ENCODE data around the gene TMEM11.
"Not testable (repeated sequence)": the region's sequence is repeated elsewhere in the genome, so short reads cannot be mapped to it uniquely, and the experiment has no call there.

The TMEM11 gene

DNA sequence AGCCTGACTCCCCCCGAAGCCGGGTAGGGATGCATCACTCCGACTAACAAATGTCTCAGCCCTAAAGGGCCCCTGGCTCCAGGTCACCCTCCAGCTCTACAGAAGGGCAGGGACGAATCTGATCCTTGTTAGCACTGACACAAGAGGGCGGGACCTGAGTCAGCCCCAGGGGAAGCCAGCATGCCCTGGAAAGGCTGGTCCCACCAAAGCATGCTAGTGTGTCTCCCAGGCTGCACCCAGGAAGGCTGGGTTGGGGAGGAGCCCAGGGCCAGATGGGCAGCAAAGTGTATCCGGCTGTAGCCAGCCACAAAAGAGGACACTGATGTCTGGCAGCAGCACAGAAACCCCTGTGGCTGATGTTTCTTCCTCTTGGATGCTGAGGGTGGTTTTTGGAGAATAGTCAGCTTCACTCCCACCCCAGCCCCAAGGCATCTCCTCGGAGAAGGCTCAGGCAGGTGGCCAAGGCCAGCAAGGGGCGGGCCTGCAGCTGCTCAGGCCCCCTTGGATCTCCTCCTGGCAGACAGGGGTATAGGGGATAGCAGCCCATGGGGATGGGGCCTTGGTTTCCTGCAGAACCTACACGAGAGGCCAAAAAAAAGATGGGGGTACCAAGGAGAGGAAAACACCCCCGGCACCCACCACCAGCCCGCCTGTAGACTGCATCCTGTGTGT is 28.2 kb upstream of the TMEM11 start:
- ATAC-seq = no peak

DNA sequence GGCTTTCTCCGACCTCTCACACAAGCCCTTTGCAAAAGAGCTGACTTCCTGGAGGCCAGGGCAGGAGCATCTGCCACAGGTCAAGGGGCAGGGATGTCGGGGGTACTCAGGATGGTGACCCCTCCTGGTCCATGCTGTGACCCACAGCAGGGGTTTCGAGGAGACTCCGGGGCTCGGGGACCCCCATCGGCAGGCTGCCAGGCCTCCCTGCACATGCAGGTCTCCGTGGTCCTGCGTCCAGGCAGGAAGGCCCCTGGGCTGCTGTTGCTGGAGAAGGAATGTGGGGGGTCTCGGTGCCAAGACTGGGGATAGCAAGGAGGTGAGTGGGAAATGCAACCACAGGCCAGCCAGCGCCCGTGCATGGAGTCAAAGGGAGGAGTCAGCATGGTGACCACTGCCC is 27.6 kb upstream of the TMEM11 start:
- no peak for ATAC-seq

DNA sequence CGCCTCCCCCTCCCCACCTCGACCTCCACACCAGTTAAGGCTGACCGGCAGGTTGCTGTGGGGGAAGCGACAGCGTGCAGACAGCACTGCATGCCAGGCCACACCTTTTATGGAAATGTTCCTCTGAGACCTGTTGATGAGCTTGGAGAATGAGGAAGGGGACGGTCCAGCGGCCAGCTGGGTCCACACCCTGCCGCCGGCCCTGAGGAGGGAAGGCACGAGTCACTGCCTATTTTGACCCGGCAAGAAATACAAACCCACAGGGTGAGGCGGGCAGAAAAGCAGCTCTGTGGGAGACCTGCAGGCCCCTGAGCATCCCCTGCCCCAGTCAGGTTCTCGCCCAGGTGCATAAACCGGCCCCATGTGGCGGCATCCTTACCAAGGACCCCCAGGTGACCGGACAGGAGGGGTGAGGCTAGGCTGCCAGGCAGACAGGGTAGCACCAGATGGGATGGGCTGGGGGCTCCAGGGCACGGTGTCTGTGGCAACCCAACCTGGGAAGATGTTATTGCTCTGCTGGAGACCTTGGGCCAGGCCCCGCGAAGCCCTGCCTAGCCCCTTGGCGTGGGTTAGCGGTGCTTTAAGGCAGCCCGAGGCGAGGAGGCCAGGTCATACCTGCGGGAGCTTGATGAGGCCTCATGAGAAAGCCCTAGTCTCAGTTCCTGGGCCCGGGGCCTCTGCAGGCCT is 26.6 kb upstream of the TMEM11 start:
- no peak for ATAC-seq

DNA sequence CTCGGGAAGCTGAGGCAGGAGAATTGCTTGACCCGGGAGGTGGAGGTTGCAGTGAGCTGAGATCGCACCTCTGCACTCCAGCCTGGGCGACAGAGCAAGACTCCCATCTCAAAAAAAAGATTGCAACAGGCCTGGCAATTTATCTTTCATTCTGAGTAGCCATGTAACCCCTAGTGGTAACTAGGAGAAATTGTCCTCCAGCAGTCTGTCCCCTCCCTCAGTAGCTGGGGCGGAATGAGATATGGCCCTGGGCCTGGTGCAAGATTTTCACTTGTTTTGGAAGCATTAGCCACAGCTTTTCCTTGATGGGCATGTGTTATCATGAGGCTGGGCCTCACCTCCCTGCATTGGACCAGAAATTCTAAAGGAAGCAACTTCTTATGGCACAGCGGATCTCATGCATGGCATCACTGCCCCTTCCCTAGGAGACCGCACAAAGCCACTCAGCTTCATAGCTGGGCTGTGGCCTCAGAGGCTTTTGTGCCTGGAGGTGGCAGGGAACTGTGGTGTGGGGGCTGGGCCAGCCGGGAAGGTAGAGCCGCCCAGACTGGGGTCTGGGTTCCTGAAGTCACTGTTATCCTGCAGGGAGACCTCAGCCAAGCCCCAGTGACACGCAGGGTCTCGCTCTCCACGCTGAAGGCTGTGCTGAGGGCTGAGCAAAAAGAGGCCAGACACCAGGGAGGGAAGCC is 25.9 kb upstream of the TMEM11 start:
- no peak for ATAC-seq

DNA sequence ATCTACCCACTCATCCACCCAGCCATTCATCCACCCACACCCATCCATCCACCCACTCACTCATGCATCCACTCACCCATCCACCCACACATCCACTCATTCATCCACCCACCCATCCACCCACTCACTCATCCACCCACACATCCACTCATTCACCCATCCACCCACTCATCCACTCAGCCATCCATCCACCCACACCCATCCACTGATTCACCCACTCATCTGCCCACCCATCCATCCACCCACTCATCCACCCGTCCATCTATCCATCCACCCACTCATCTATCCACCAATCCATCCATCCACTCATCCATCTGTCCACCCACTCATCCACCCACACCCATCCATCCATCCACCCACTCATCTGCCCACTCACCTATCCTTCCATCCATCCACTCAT is 22.0 kb upstream of the TMEM11 start:
- no peak for ATAC-seq

DNA sequence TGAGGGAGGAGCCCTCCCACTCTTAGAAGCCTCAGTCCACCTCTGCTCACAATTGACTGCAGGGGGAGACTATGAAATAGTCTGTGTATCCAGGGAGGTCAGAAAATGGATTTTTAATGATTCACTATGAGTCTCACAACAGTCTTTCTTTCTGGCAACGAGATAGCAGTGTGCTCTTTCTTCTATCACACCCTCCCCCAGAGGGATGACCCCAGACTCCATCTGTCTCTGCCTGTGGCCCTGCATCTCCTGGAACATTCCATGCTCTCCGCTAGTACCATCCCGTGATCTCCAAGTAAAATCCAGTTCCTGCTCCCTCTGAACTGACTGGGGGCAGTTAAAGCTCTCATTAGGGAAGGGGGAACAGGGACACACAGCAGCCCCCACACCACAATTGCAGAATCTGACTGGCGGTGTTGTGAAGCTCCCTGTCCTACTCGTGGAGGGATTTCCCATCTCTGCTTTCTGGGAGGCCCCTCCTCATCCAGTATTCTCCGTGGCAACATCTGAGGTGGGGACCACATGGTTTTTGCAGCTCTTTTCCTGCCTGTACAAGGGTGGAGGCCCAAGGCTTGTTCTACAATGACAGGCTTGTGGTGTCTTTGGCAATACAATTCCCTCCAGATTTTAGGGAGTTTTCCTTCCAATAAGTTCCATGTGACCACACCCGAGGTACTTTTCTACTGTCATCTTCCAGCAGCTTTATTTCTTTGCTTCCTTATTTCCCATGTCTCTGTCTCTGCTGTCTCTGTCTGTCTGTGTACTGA is 19.8 kb upstream of the TMEM11 start:
- no peak for ATAC-seq

DNA sequence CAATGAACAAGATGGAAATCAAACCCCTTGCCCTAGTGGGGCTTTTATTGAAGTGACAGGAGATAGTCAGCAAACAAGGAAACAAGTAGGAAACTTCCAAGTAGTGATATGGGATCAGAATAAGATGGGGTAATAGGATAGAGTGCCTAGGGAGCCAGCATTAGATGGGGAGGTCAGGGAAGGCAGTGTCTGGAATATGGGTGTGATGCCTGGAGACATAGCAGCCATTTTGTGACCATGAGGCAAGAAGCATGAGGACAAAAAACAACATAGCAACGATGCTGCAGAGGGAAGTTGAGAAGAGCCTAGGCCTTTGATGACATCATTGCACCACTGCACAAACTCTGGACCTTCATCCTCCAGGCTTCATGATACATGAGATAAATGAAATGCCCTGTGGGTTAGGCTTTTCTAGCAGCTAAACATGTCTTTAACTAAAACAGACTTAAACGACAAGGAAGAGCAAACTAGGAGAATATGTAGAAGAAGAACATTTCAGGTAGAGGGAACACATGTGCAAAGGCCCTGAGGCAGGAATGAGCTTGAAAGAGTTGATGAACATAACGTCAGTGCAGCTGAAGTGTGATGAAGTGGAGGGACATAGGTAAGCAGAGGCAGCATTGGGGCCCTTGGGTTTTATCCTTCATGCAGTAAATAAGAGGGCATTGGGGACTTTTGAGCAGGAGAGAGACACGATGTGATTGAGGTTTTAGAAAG is 18.2 kb upstream of the TMEM11 start:
- no peak for ATAC-seq

DNA sequence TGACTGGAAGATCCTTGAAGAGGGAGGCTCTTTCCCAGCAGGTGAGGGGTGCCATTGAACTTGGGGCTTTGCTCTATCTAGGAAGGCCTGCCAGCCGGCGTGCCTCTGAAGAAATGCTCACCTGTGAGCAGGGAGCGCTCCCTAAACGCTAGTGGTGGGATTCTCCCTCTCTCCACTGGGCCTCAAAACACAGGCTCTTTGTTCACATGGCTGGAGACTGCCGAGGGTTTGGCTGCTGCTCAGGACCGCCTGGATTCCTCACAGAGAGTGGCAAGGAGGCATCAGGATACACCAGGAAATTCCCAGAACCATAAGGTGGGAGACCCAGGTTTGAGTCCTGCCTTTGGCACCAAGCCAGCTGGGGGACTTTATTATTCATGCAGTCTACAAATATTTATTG is 17.6 kb upstream of the TMEM11 start:
- ATAC-seq = no peak

DNA sequence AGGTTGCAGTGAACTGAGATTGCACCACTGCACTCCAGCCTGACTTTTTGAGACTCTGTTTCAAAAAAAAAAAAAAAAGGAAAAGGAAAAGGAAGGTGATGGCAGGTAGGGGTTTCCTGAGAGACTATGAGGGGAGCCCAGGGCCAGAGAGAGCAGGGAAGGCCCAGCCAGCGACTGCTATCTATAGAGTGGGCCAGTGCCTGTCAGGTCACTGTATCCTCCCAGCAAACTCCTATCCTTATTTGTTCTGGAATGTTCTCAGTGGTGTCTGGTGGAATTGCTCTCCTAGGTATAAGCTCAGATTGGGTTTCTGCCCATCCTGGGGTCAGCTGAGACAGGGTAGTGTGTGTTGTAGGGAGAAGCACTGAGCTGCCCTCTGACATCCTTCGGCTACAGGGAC is 14.9 kb upstream of the TMEM11 start:
- no peak for ATAC-seq

DNA sequence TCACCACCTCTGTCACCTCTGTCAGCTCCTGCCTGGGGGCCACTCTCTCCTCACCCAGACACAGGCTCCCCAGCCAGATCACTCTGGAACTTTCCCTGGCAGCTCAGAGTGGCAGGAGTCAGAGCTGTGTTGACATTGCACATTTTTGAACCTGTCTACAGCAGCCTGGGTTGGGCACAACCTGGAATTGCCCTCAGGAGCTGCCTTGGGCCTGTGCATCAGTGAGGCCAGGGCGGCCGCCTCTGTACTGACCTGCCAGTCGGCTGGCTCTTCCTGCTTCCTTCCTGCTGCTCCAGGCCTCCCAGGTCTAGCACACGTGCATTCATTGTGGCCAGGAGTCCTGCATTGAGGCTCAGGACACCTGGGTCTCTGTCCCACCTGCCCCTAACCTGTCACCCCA is 14.2 kb upstream of the TMEM11 start:
- ATAC-seq = peak in 1 of 2 donors; percentile 13

DNA sequence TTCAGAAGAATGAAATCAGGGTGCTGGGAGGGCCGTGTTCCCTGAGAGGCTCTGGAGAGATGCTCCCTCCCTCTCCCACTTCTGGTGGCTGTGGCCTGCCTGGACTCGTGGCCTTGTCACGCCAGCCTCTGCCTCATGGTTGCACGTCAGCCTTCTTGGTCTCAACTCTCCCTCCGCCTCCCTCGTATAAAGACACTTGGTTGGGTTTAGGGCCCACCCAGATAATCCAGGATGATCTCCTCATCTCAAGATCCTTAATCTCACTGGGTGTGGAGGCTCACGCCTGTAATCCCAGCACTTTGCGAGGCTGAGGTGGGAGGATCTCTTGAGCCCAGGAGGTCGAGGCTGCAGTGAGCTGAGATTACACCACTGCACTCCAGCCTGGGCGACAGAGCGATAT is 13.3 kb upstream of the TMEM11 start:
- ATAC-seq = not testable (repeated sequence)

DNA sequence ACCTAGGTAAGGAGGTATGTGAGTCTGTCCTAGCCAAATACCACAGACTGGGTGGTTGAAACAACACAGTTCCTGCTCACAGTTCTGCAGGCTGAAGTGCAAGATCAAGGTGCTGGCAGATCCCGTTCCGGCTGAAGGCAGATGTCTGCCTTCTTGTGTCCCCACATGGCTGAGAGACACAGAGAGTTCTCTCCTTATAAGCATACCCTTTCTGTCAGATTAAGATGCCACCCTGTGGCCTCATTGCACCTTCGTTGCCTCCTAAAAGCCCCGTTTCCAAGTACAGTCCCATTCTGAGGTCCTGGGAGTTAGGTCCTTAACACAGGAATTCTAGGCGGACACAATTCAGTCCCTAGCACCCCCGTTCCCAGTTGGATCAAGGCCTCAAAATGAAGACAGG is 9.1 kb upstream of the TMEM11 start:
- no peak for ATAC-seq

DNA sequence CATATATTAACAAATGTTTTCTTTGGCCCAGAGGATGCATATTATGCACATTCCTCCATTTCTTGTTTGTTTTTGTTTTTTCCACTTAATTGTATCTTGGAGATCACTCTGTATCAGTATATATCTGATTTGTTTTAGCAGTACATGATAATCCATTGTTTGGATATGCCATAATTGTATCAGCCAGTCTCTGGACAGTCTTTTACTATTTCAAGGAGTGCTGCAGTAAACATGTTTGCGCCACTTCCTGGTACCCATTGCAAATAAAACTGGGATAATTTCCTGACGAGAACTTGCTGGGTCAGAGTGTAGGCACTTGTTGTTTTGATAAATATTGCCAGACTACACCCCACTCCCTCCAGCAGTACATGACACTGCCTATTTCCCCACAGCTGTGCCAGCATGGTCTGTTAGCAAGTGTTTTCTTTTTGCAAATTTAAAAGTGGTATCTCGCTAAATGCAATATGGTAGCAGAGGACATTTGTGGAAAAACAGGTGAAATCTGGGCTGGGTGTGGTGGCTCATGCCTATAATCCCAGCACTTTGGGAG is 4.9 kb upstream of the TMEM11 start:
- ATAC-seq = no peak

DNA sequence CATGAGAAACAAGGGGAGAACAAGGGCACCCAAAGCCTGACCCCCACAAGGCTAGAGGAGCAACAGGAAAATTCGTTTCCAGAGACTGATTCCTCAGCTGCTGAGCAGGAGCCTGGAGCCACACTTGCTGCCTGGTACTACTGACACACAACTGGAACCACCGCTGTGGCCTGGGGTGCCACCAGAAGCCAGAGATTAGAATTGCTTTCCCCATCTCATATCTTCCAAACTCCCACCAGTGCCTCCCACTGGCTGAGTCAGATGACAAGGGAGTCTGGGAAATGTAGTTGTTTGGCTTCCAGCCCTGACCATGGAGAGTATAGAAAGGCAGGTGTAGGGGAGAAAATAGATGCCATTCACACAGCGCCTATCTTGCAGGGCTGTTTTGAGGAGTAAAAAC is 4.1 kb upstream of the TMEM11 start:
- no peak for ATAC-seq

DNA sequence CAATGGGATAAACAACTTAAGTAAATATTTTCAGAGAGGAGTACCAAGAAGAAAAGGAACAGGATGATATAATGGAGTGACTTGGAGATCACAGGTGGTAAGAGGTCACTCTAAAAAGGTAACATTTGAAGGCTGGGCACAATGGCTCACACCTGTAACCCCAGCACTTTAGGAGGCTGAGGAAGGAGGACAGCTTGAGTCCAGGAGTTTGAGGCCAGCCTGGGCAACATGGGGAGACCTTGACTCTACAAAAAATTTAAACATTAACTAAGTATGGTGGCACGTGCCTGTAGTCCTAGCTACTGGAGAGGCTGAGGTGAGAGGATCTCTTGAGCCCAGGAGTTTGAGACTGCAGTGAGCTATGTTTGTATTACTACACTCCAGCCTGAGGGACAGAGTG is 3.4 kb upstream of the TMEM11 start:
- no peak for ATAC-seq

DNA sequence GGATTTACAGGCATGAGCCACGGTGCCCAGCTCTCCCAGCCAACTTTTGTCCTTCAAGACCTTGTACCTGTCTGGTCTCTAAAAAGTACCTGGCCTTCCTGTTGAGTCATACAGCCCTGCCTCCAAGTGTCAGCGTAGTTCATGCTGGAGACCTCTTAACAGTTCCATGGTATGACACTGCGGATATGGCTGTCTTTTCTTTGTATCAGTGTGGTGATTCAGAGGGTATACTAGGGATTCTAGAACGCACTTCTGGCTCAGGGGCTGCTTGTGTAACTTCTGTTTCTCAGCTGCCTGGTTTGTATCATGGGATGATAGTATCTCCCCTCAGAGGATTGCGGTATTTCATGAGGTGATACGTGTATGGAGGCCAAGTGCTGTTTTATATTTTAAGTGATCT is 2.0 kb upstream of the TMEM11 start:
- no peak for ATAC-seq

DNA sequence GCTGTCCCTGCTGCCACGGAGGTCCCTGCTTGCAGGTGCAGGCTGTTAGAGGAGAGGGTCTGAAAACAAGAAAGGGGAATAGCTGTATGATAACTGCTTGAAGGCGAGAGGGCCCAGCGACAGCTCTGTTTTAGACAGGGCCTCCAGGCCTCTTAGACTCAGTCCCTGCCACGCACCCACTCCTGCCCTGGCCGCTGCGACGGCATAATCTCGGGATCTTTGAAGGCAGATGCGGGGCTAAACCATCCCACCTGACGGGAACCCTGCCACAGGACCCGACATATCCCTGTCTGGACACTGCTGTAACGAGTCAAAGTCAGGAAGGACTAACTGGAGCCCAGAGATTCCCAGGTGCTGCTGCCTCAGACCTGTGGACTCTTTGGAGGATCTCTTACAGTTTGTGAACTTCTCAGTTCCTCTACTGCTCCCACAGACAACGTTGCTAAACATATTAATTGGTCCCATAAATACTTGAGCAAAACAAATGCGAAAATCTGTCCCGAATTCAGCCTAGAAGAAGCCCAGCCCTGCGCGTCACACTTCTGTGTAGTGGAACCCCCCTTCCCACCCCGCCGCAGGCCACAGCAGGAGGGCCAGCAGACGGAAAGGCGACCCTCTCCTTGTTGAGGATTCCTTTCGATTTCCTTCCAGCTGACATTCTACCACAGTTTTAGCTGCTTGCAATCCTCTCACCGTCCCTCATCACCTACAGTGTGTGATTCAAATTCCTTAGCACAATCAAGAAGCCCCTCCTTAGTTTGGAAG is 998 bp upstream of the TMEM11 start:
- ATAC-seq = no peak

DNA sequence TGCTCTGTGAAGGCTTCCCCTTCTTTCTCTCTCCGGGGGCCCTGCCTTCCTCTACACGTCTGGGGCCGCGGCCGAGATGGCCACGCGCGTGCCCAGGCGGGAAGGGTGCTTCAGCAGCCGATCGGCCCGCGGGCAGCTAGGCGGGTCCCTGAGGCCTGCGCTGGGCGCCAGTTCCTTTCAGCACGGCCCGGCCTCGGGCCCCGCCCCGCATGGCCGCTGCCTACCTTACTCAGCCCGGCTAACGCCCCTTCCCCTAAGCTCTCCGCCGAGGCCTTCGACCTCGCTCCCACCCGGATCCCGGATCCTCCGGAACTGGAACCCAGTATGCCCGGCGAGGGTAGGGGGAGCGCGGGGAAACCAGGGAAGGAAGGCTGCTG is 335 bp downstream of the TMEM11 start:
- ATAC-seq = peak; percentile 1

DNA sequence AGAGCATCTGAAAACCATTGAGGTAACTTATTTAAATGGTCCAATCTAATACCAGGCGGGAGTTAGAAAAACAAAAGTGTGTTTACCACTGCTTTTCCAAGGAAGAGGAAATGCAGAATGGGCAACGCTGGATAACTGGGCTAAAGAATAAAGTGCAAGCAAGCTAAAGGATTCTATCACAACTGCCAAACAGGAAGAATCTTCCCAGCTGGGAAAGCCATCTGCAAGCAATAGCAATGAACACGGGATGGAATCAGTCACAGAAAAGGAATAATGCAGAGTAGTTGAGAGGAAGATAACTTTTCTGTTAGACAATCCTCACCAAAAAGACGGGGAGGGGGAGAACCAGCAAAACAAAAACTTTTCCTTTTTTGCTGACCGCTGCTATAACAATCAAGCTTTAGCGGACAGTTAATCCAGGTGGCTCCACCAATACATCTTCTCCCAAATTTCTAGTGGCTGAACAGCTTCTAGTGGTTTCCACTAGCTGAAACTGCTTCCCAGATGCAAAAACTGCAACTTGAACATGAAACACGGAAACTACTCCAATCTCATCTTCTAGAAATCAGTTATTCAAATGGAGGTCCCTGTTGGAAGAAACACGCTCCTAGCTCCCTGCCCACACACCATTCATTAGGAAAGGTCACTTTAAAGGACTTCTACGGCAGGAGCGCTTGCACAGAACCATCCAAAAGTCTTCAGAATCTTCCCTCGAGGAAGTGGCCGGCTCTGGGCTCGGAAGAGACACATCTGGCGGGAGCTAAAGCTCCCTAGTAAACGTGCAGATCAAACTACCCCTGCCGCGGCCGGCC is 929 bp downstream of the TMEM11 start:
- no peak for ATAC-seq

DNA sequence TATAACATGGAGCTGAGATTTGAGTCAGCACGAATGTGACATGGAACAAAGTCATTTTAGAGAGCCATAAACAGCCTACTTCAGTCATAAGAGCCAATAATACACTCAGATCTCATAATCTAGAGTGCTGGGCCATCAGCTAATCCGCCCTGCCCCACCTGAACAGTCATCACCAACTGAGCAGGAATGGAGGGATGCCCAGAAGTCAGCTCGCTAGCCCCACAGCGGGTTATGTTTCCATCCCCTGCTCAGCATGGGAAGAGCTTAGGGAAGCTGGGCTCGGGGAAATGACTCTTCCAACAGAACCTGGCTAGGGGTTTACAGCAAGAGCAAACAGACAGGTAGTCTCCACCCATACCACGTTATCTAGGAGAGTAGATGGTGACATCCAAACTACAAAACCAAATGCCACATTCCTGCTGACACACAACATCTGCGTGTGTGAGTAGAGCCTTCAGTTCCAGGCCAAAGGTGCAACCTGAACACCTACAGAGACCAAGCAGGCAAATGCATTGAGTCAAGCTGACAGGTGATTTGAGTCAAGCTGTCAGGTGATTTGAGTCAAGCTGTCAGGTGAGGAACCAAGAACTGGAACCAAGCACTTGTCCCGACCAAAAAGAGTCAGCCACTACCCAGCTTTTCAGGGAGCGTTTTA is 2.0 kb downstream of the TMEM11 start:
- no peak for ATAC-seq
